HepG2 (cell line): Measurements from ENCODE around the gene KCTD13. TPM values are rescaled to one million over a fixed set of nuclear protein-coding genes. Genes with fewer than 3 reads are reported as not detected.

ENCODE experiments used
- ATAC-seq: fragments of 200-7000 bp; cut with Tn5 transposase; 3 replicates; pipeline ENCODE4 v1.9.1; 2020; ENCODE audit warnings: mild to moderate bottlenecking, moderate library complexity
- BruUV-seq: library from RNA; stranded (reverse); fragments of 400-500 nt; replicated peaks from 2 replicates; lab custom pipeline; 2021; lab: Mats Ljungman, UMichigan
- CTCF ChIA-PET: fragments of 300-600 bp; formaldehyde crosslinking; extraction: SDS; loops from one replicate; lab custom pipeline; 2021; ENCODE audit warnings: low total read pairs, inconsistent platforms, low intra/inter-chr PET ratio; lab: Yijun Ruan, JAX
- POLR2A ChIA-PET: fragments of 350-600 bp; sonication (Branson Sonifier 250); formaldehyde crosslinking; loops from one replicate; lab custom pipeline; 2020; ENCODE audit warnings: antibody characterized with exemption, inconsistent platforms; lab: Yijun Ruan, JAX
- DNase-seq: peaks from one replicate; pipeline ENCODE4 v3.0.0-alpha.2; 2015; ENCODE audit warnings: low spot score
- FAIRE-seq: peaks from 3 replicates; lab custom pipeline; 2011; peaks lifted over from hg19 to GRCh38; lab: Jason Lieb, UNC
- H2AFZ ChIP-seq: one replicate; pipeline ENCODE4 v1.6.1; 2011; ENCODE audit warnings: low read length, inconsistent platforms
- H3K27ac ChIP-seq: fragments of 300-600 bp; 3 replicates; pipeline ENCODE4 v1.8.0; 2011; ENCODE audit warnings: mixed run types, mild to moderate bottlenecking, mixed read lengths, low read length, inconsistent platforms; ENCODE audit not compliant: insufficient read depth; ENCODE audit errors: extremely low read length
- H3K27me3 ChIP-seq, 2 experiments: fragments of 200-600 bp in 1 of 2; 2 replicates in 1 of 2; 3 replicates in 1 of 2; pipeline versions ENCODE4 v1.6.0 to v1.8.0; 2011; ENCODE audit warnings: low read length in 2 of 2, mild to moderate bottlenecking in 2 of 2, moderate library complexity in 2 of 2, inconsistent platforms in 1 of 2; ENCODE audit not compliant: insufficient read depth in 2 of 2, control insufficient read depth in 1 of 2
- H3K36me3 ChIP-seq, 2 experiments: fragments of 200-600 bp in 1 of 2; replicated peaks in 1 of 2; 2 replicates in 1 of 2; 3 replicates in 1 of 2; pipeline versions ENCODE4 v1.5.1 to v1.8.0; 2011; ENCODE audit warnings: low read length in 2 of 2, inconsistent platforms in 1 of 2; ENCODE audit not compliant: insufficient read depth in 2 of 2, control insufficient read depth in 1 of 2
- H3K4me1 ChIP-seq: 2 replicates; pipeline ENCODE4 v1.5.1; 2012; ENCODE audit warnings: low read length, inconsistent platforms; ENCODE audit not compliant: insufficient read depth
- H3K4me2 ChIP-seq: 2 replicates; pipeline ENCODE4 v1.6.0; 2011; ENCODE audit warnings: low read depth, low read length, inconsistent platforms
- H3K4me3 ChIP-seq, 3 experiments: fragments of 200-600 bp in 1 of 3; sonication (generic), shearing (Covaris generic) in 1 of 3; replicated peaks in 1 of 3; 2 replicates each; pipeline ENCODE4 v1.5.1; 2011 to 2016; ENCODE audit warnings: low read length in 3 of 3, inconsistent platforms in 2 of 3, low read depth in 2 of 3, mild to moderate bottlenecking in 2 of 3, control low read depth in 1 of 3, mixed read lengths in 1 of 3; ENCODE audit not compliant: insufficient read depth in 1 of 3
- H3K79me2 ChIP-seq: one replicate; pipeline ENCODE4 v1.6.1; 2011; ENCODE audit warnings: low read length, inconsistent platforms; ENCODE audit not compliant: insufficient read depth
- H3K9ac ChIP-seq: 2 replicates; pipeline ENCODE4 v1.6.0; 2011; ENCODE audit warnings: mild to moderate bottlenecking, low read depth, low read length, inconsistent platforms; ENCODE audit not compliant: insufficient read depth
- H3K9me3 ChIP-seq: 2 replicates; pipeline ENCODE4 v1.5.1; 2012; ENCODE audit warnings: mild to moderate bottlenecking, low read length
- H4K20me1 ChIP-seq: 2 replicates; pipeline ENCODE4 v1.6.0; 2011; ENCODE audit warnings: inconsistent platforms, mild to moderate bottlenecking, low read length, moderate library complexity; ENCODE audit not compliant: insufficient read depth
- AGO2 ChIP-seq: fragments of 200-400 bp; formaldehyde crosslinking; optimal IDR thresholded peaks from 2 replicates; pipeline ENCODE3; 2017; ENCODE audit warnings: mild to moderate bottlenecking, low read depth, low read length, moderate library complexity
- BORCS8-MEF2B ChIP-seq: sonication (generic); formaldehyde crosslinking; IDR thresholded peaks from 2 replicates; pipeline ENCODE4 v1.8.0; 2022; ENCODE audit warnings: mild to moderate bottlenecking, missing genetic modification reagents
- CENPBD1 ChIP-seq: sonication (generic); formaldehyde crosslinking; IDR thresholded peaks from 2 replicates; pipeline ENCODE4 v1.8.0; 2022; ENCODE audit warnings: missing genetic modification reagents, low read depth, mild to moderate bottlenecking, borderline replicate concordance
- ESRRA ChIP-seq: sonication (generic); formaldehyde crosslinking; IDR thresholded peaks from 2 replicates; pipeline ENCODE4 v1.5.1; 2020; ENCODE audit warnings: mild to moderate bottlenecking, low read depth, missing genetic modification reagents
- ETV6 ChIP-seq: sonication (generic); formaldehyde crosslinking; conservative IDR thresholded peaks from 2 replicates; pipeline ENCODE4 v1.4.0; 2020; ENCODE audit warnings: missing genetic modification reagents
- FOXA1 ChIP-seq, 2 experiments: fragments of 450-650 bp in 1 of 2; sonication (generic) in 1 of 2; formaldehyde crosslinking in 1 of 2; IDR thresholded peaks; 2 replicates each; pipeline versions ENCODE4 v1.4.0 to v1.6.1; 2016 to 2020; ENCODE audit warnings: missing genetic modification reagents in 1 of 2
- KAT7 ChIP-seq: IDR thresholded peaks from 2 replicates; pipeline ENCODE4 v1.6.1; 2018; ENCODE audit warnings: borderline replicate concordance, missing compliant biosample characterization
- KDM5A ChIP-seq: fragments of 200-600 bp; sonication (generic); IDR thresholded peaks from 2 replicates; pipeline ENCODE4 v1.7.0; 2018; ENCODE audit warnings: antibody characterized with exemption, mild to moderate bottlenecking, low read length, borderline replicate concordance
- MIER3 ChIP-seq: IDR thresholded peaks from 2 replicates; pipeline ENCODE4 v1.6.1; 2016; ENCODE audit warnings: missing compliant biosample characterization, borderline replicate concordance
- POLR2A ChIP-seq, 2 experiments: IDR thresholded peaks; 2 replicates each; pipeline ENCODE4 v1.6.1; 2011; ENCODE audit warnings: low read depth in 2 of 2, low read length in 2 of 2, mild to moderate bottlenecking in 1 of 2, moderate library complexity in 1 of 2; ENCODE audit not compliant: insufficient read depth in 1 of 2
- SP4 ChIP-seq: sonication (generic); formaldehyde crosslinking; IDR thresholded peaks from 2 replicates; pipeline ENCODE4 v1.8.1; 2023; ENCODE audit warnings: mild to moderate bottlenecking, missing genetic modification reagents
- TFAP4 ChIP-seq: sonication (generic); IDR thresholded peaks from 2 replicates; pipeline ENCODE4 v1.6.1; 2016; ENCODE audit warnings: low read depth, borderline replicate concordance
- ZNF230 ChIP-seq: sonication (generic); formaldehyde crosslinking; IDR thresholded peaks from 2 replicates; pipeline ENCODE4 v1.4.0; 2020; ENCODE audit warnings: mild to moderate bottlenecking, missing genetic modification reagents
- ZNF296 ChIP-seq: sonication (generic); formaldehyde crosslinking; conservative IDR thresholded peaks from 2 replicates; pipeline ENCODE4 v1.5.0; 2020; ENCODE audit warnings: mild to moderate bottlenecking, missing genetic modification reagents
- ZNF441 ChIP-seq: sonication (generic); formaldehyde crosslinking; IDR thresholded peaks from 2 replicates; pipeline ENCODE4 v1.7.0; 2021; ENCODE audit warnings: missing genetic modification reagents, borderline replicate concordance
- ZNF503 ChIP-seq: sonication (generic); formaldehyde crosslinking; IDR thresholded peaks from 2 replicates; pipeline ENCODE4 v1.4.0; 2020; ENCODE audit warnings: missing genetic modification reagents
- ZNF724P ChIP-seq: sonication (generic); formaldehyde crosslinking; IDR thresholded peaks from 2 replicates; pipeline ENCODE4 v1.8.0; 2022; ENCODE audit warnings: missing genetic modification reagents, borderline replicate concordance
- ZSCAN30 ChIP-seq: sonication (generic); formaldehyde crosslinking; IDR thresholded peaks from 2 replicates; pipeline ENCODE4 v1.5.0; 2020; ENCODE audit warnings: mild to moderate bottlenecking, missing genetic modification reagents
- WGBS: methylation state at CpG from one replicate; pipeline ENCODE4 v1.1.6; 2017; ENCODE audit warnings: low lambda C conversion rate; 5-methylcytosine and 5-hydroxymethylcytosine counted together
- in situ Hi-C: cut with HindIII; loops from 2 replicates; pipeline ENCODE4 v1.10.0; 2017; ENCODE audit warnings: low pct_unique_long_range_greater_than_20kb; ENCODE audit not compliant: extremely low pct_ligation_motif_present
- intact Hi-C: fragments of 100-400 bp; cut with micrococcal nuclease; formaldehyde crosslinking; loops from one replicate; pipeline ENCODE4 v1.10.0; 2022; ENCODE audit not compliant: unreplicated experiment
- polyA plus RNA-seq, 8 experiments: library from polyadenylated mRNA; depleted of rRNA in 3 of 8; stranded (reverse) in 7 of 8; unstranded in 1 of 8; fragments of >200 nt; fragmentation: Illumina TruSeq in 4 of 8; extraction: Trizol in 4 of 8; gene quantifications; 2 replicates each; pipeline versions ENCODE4 v1.2.1 to v1.2.3, GENCODE V29; 2011 to 2016; ENCODE audit warnings: low read depth in 4 of 8, missing spikeins in 1 of 8, mixed read lengths in 1 of 8; ENCODE audit not compliant: insufficient read depth in 1 of 8
- total RNA-seq, 5 experiments: library from RNA; depleted of rRNA; stranded (reverse); fragments of >200 nt; fragmentation: Illumina TruSeq; extraction: Trizol; gene quantifications; 2 replicates each; pipeline ENCODE4 v1.2.3, GENCODE V29; 2016; ENCODE audit warnings: low read depth in 1 of 5

The KCTD13 gene
- total and polyA plus RNA-seq, 2 of the 13 experiments (the other 11 are each of a cell fraction or from before 2014, with no cell fraction given) = 6.3 to 14.7 TPM

GRCh38 chr16:29898804-29899515, 27.1 kb downstream of the KCTD13 start:
- Histone ChIP-seq H3K27me3 (no peaks in the 10 kb centered on the region; a peak in 1 of 5 replicates), H3K36me3 (0 out of 5 replicates have a peak, but pooled peaks cover 0 to 4% of the 10 kb centered on the region in 2 experiments), H3K27ac (peak overlapping the region; percentile 67), H3K79me2 (peaks cover 19% of the 10 kb centered on the region), H3K4me1 (peaks cover 46% of the 10 kb centered on the region), H3K9me3 (no peaks in the 10 kb centered on the region), H4K20me1 (peaks cover 5% of the 10 kb centered on the region; the same call in 1 of the 2 replicates), H3K4me2 (peak overlapping the region; percentile 99), H3K9ac (peak overlapping the region; percentile 68), H3K4me3 (peak overlapping the region; percentile 79 to 99 (median 84)), H2AFZ (no peak overlapping the region)
- intact Hi-C loops (no loop called here), in situ Hi-C loops (no loop called here)
- ATAC-seq (peak; percentile 63), FAIRE-seq (no peak), DNase-seq (no peak)
- ChIA-PET CTCF (no interaction called here), POLR2A (interaction anchor here (0.6 to 3.8 kb wide), 33 partner anchors 7 to 219 kb away, joined by 3 to 68 read pairs (median 7); partner anchors contain the start of genes ALDOA, CDIPT, HIRIP3 and KCTD13)
- TSS peak; percentile 82 for BruUV-seq
- WGBS = 2% methylated on average over 25 of the region's 25 CpGs
- peak; percentile 35; the same call in 1 of the 2 replicates for TF ChIP-seq KDM5A
- no peak for TF ChIP-seq MIER3 (CRISPR knock-in tag)
- TF ChIP-seq SP4 (CRISPR knock-in tag) = no peak
- no peak for TF ChIP-seq BORCS8-MEF2B (CRISPR knock-in tag)
- TF ChIP-seq CENPBD1 (CRISPR knock-in tag) = no peak
- 0 out of 2 replicates have a peak, but pooled peaks have one; percentile 7 for TF ChIP-seq ZNF296 (CRISPR knock-in tag)
- TF ChIP-seq ZSCAN30 (CRISPR knock-in tag) = 0 out of 2 replicates have a peak, but pooled peaks have one; percentile 43
- TF ChIP-seq TFAP4 = no peak
- no peak for TF ChIP-seq FOXA1 (IDR thresholded peaks at IDR 0.05)
- no peak for TF ChIP-seq FOXA1 (CRISPR knock-in tag; IDR thresholded peaks at IDR 0.05)
- no peak for TF ChIP-seq ZNF441
- TF ChIP-seq ZNF503 (CRISPR knock-in tag) = no peak
- no peak for TF ChIP-seq KAT7 (CRISPR knock-in tag)
- TF ChIP-seq ZNF230 (CRISPR knock-in tag) = no peak
- TF ChIP-seq ESRRA = no peak
- TF ChIP-seq ETV6 (CRISPR knock-in tag) = 0 out of 2 replicates have a peak, but pooled peaks have one; percentile 43
- TF ChIP-seq POLR2A (IDR thresholded peaks at IDR 0.05; ENCODE audit: insufficient read depth in 1 of 2, low read depth in 2 of 2, low read length in 2 of 2) = peak in 1 of 2 experiments; percentile 68; a peak in 2 of 4 replicates
- TF ChIP-seq ZNF724P (CRISPR knock-in tag) = no peak
- no peak for TF ChIP-seq AGO2
